Gastrocnemius medialis (tissue), 4 donors: ENCODE measurements around the gene DCBLD1.

Source experiments
- CTCF ChIP-seq, 5 experiments: fragments of 450-650 bp in 3 of 5; fragments of 200-600 bp in 2 of 5; sonication (generic) in 2 of 5; IDR thresholded peaks in 4 of 5; conservative IDR thresholded peaks in 1 of 5; 1 replicate in 4 of 5; 2 replicates in 1 of 5; pipeline ENCODE4 v1.5.1; 2016 to 2019; ENCODE audit warnings: antibody characterized with exemption in 5 of 5, mild to moderate bottlenecking in 3 of 5, moderate library complexity in 3 of 5
- POLR2A ChIP-seq, 2 donors: fragments of 450-650 bp; IDR thresholded peaks; one replicate each; pipeline ENCODE4 v1.6.1; 2017; ENCODE audit warnings: antibody characterized with exemption in 2 of 2, mild to moderate bottlenecking in 2 of 2, moderate library complexity in 2 of 2

GRCh38 chr6:117573006-117573680 is 90.7 kb downstream of the DCBLD1 start:
- TF ChIP-seq CTCF (IDR thresholded peaks at IDR 0.05 in 4 of 5, conservative IDR thresholded peaks at IDR 0.05 in 1 of 5) (no peak), POLR2A (IDR thresholded peaks at IDR 0.05) (no peak)
